ENCODE data around the gene SNRNP48.

GRCh38 chr6:7633361-7633760 lies 43.4 kb downstream of the SNRNP48 start:
- TF ChIP-seq EZH2 (IDR thresholded peaks at IDR 0.05; ENCODE audit: borderline replicate concordance, low read length) = no peak
- TF ChIP-seq CTCF (conservative IDR thresholded peaks at IDR 0.05 in 1 of 2, IDR thresholded peaks at IDR 0.05 in 1 of 2; ENCODE audit: extremely low read depth in 1 of 2, insufficient read depth in 1 of 2, low read depth in 1 of 2, low read length in 2 of 2) = no peak
